SJCRH30 (cell line): ENCODE results near the gene TPSG1. TPM values are rescaled to one million over a fixed set of nuclear protein-coding genes. Genes with fewer than 3 reads are reported as not detected.
"Not testable (repeated sequence)": the region's sequence is repeated elsewhere in the genome, so short reads cannot be mapped to it uniquely, and the experiment has no call there.

ENCODE experiments used
- DNase-seq, 2 experiments: peaks; one replicate each; pipeline ENCODE4 v3.0.0-alpha.2; 2015 to 2020
- H3K27ac ChIP-seq: fragments of 250-450 bp; sonication (Bioruptor Pico); 2 replicates; pipeline ENCODE4 v1.5.1; 2020; ENCODE audit warnings: mild to moderate bottlenecking, moderate library complexity
- H3K27me3 ChIP-seq: fragments of 250-450 bp; sonication (Bioruptor Pico); 2 replicates; pipeline ENCODE4 v1.5.1; 2020; ENCODE audit warnings: mild to moderate bottlenecking, moderate library complexity
- H3K36me3 ChIP-seq: fragments of 250-450 bp; sonication (Bioruptor Pico); 2 replicates; pipeline ENCODE4 v1.5.1; 2020; ENCODE audit warnings: mild to moderate bottlenecking, moderate library complexity
- H3K4me1 ChIP-seq: fragments of 250-450 bp; sonication (Bioruptor Pico); 2 replicates; pipeline ENCODE4 v1.5.1; 2020; ENCODE audit warnings: mild to moderate bottlenecking, moderate library complexity
- H3K4me3 ChIP-seq: fragments of 250-450 bp; sonication (Bioruptor Pico); 2 replicates; pipeline ENCODE4 v1.5.1; 2020; ENCODE audit warnings: mild to moderate bottlenecking, moderate library complexity
- H3K9me3 ChIP-seq: fragments of 250-450 bp; sonication (Bioruptor Pico); replicated peaks from 2 replicates; pipeline ENCODE4 v1.5.1; 2020; ENCODE audit warnings: mild to moderate bottlenecking, moderate library complexity
- total RNA-seq: library from RNA; depleted of rRNA; stranded (reverse); fragments of >200 nt; shearing (Covaris generic); gene quantifications from 2 replicates; pipeline ENCODE4 v1.2.3, GENCODE V29; 2014

The TPSG1 gene
- total RNA-seq, 1 experiment from 2014 or later = not detected

DNA sequence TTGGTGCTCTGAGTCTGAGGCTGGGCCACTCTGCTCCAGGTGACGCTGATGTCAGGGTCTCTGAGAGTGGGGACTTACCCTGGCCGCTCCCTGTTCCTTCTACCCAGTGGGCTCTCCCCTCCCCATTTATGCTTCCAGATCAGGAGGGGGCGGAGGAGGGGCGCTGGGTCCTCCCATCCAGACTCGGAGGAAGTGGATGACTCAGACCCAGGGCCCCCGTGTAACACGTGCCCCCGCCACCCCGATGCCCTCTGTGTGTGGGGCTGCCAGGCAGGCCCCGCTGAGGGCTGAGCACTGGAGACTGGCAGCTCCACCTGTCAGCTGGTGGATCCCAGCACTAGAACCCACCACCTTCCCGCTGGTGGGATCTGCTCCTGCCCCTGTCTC, 5.0 kb upstream of the TPSG1 start, which contains the start of gene TPSB2:
Gene TPSB2, minus strand, starts transcription at position 101 of the 387 bp plus-strand sequence. CDS start 233 bp downstream, outside the sequence.
- not testable (repeated sequence) for H3K27ac ChIP-seq, H3K4me1 ChIP-seq, H3K36me3 ChIP-seq, H3K27me3 ChIP-seq, DNase-seq, H3K4me3 ChIP-seq, H3K9me3 ChIP-seq

GRCh38 chr16:1229476-1229875, 4.4 kb upstream of the TPSG1 start:
- H3K9me3 ChIP-seq, H3K27ac ChIP-seq, H3K4me1 ChIP-seq, H3K36me3 ChIP-seq, H3K27me3 ChIP-seq, H3K4me3 ChIP-seq, DNase-seq: not testable (repeated sequence)

DNA sequence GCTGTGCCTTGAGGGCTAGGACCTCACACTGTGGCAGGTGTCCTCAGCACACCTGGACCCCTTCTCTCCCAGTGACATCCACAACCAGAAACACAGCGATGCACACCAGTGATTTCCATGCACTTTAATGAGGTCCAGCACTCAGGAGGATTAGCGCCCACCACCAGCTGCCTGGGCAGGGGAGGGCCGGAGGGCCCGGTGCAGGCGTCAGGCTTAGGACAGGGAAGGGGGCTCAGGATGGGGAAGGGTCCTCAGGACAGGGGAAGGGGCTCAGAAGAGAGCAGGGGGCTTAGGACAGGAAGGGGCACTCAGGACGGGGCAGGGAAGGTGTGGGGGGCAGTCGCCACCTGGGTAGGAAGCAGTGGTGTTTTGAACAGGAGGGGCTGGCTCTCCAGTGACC, 3.2 kb upstream of the TPSG1 start:
- not testable (repeated sequence) for H3K4me1 ChIP-seq, H3K36me3 ChIP-seq, H3K27ac ChIP-seq, DNase-seq, H3K9me3 ChIP-seq, H3K4me3 ChIP-seq
- peaks cover 13% of the 10 kb centered on the region for H3K27me3 ChIP-seq

DNA sequence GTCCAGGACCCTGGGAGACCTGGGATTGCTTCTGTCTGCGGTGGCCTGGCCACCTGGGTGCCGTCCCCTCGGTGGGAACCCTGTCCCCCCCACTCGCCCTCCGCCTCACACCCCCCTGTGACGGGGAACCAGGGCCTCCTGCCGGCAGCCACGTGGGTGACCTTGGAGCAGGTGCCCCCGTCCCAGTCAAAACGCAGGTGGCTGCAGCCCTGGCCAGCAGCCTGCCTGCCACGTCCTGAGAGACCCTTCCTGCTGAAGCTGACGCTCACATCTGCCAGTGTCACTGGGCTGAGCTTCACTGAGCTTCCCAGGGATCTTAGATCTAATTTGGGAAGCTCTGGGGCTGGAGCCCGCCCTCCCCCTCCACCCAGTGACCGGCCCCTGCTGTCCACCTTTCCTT, 1.6 kb upstream of the TPSG1 start:
- H3K27me3 ChIP-seq = peaks cover 18% of the 10 kb centered on the region
- H3K27ac ChIP-seq, H3K36me3 ChIP-seq, H3K9me3 ChIP-seq, H3K4me1 ChIP-seq, H3K4me3 ChIP-seq, DNase-seq: not testable (repeated sequence)

DNA sequence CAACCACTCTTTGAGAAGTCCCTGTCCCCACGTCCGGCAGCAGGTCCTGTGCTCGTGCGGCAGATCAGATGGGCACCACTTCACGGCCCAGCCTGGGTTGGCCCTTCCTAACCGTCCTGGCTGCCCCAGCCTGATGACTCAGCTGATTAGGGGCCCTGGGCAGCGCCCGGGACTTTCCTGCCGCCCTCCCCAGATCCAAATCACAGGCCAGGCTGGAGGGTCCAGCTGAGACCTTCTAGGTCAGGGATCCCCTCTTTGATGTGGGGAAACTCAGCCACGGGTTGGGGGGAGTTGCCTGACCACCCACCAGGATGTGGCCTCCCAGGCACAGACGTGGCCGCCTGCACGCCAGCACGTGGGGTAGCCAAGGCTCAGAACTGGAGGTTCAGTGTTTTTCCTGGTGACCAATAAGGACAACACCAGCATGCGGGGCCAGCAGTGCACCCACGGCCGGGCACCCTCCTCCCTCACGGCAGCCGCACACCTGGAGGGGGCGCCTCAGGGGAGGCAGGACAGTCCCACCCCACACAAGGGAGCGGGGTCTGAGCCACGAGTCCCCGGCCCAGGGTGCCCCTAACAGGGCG, 752 bp upstream of the TPSG1 start:
- H3K4me1 ChIP-seq, H3K27ac ChIP-seq, H3K4me3 ChIP-seq, H3K36me3 ChIP-seq, H3K9me3 ChIP-seq, DNase-seq: not testable (repeated sequence)
- H3K27me3 ChIP-seq = peaks cover 18% of the 10 kb centered on the region

GRCh38 chr16:1224558-1224957, 510 bp downstream of the TPSG1 start:
- H3K36me3 ChIP-seq = no peaks in the 10 kb centered on the region
- H3K4me1 ChIP-seq = no peaks in the 10 kb centered on the region
- H3K27ac ChIP-seq = no peak overlapping the region
- H3K4me3 ChIP-seq = no peak overlapping the region
- no peak for DNase-seq
- H3K9me3 ChIP-seq = no peaks in the 10 kb centered on the region
- H3K27me3 ChIP-seq = peaks cover 20% of the 10 kb centered on the region

GRCh38 chr16:1223355-1224214, 1.5 kb downstream of the TPSG1 start:
- H3K4me1 ChIP-seq = no peaks in the 10 kb centered on the region
- H3K9me3 ChIP-seq = no peaks in the 10 kb centered on the region
- no peak overlapping the region for H3K4me3 ChIP-seq
- H3K36me3 ChIP-seq = no peaks in the 10 kb centered on the region
- DNase-seq = no peak
- H3K27me3 ChIP-seq = peaks cover 27% of the 10 kb centered on the region
- no peak overlapping the region for H3K27ac ChIP-seq

GRCh38 chr16:1222553-1223354, 2.3 kb downstream of the TPSG1 start:
- DNase-seq = no peak
- Histone ChIP-seq H3K36me3 (no peaks in the 10 kb centered on the region), H3K9me3 (no peaks in the 10 kb centered on the region), H3K4me3 (no peak overlapping the region), H3K27me3 (peaks cover 27% of the 10 kb centered on the region), H3K27ac (no peak overlapping the region), H3K4me1 (no peaks in the 10 kb centered on the region)

GRCh38 chr16:1221628-1222552, 3.2 kb downstream of the TPSG1 start:
- no peak for DNase-seq
- H3K4me1 ChIP-seq = no peaks in the 10 kb centered on the region
- H3K27me3 ChIP-seq = peaks cover 27% of the 10 kb centered on the region
- no peaks in the 10 kb centered on the region for H3K9me3 ChIP-seq
- H3K36me3 ChIP-seq = no peaks in the 10 kb centered on the region
- no peak overlapping the region for H3K4me3 ChIP-seq
- no peak overlapping the region for H3K27ac ChIP-seq

DNA sequence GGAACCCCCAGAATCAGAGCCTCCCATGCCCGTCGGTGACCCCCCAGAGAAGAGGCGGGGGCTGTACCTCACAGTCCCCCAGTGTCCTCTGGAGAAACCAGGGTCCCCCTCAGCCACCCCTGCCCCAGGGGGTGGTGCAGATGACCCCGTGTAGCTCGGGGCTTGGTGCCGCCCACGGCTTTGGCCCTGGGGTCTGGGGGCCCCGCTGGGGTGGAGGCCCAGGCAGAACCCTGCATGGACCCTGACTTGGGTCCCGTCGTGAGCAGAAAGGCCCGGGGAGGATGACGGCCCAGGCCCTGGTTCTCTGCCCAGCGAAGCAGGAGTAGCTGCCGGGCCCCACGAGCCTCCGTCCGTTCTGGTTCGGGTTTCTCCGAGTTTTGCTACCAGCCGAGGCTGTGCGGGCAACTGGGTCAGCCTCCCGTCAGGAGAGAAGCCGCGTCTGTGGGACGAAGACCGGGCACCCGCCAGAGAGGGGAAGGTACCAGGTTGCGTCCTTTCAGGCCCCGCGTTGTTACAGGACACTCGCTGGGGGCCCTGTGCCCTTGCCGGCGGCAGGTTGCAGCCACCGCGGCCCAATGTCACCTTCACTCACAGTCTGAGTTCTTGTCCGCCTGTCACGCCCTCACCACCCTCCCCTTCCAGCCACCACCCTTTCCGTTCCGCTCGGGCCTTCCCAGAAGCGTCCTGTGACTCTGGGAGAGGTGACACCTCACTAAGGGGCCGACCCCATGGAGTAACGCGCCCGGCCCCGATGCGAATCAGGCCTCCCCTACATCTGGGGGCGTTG, 4.0 kb downstream of the TPSG1 start:
- Histone ChIP-seq H3K27me3 (peaks cover 27% of the 10 kb centered on the region), H3K4me3 (no peak overlapping the region), H3K9me3 (no peaks in the 10 kb centered on the region), H3K4me1 (no peaks in the 10 kb centered on the region), H3K27ac (no peak overlapping the region), H3K36me3 (no peaks in the 10 kb centered on the region)
- DNase-seq = no peak

- peaks cover 23% of the 10 kb centered on the region for H3K27me3 ChIP-seq
- H3K4me1 ChIP-seq = no peaks in the 10 kb centered on the region
- no peak overlapping the region for H3K4me3 ChIP-seq
- no peak overlapping the region for H3K27ac ChIP-seq
- DNase-seq = no peak
- H3K9me3 ChIP-seq = no peaks in the 10 kb centered on the region
- H3K36me3 ChIP-seq = no peaks in the 10 kb centered on the region
Measured at GRCh38 chr16:1220098-1220728, 4.9 kb downstream of the TPSG1 start.

DNA sequence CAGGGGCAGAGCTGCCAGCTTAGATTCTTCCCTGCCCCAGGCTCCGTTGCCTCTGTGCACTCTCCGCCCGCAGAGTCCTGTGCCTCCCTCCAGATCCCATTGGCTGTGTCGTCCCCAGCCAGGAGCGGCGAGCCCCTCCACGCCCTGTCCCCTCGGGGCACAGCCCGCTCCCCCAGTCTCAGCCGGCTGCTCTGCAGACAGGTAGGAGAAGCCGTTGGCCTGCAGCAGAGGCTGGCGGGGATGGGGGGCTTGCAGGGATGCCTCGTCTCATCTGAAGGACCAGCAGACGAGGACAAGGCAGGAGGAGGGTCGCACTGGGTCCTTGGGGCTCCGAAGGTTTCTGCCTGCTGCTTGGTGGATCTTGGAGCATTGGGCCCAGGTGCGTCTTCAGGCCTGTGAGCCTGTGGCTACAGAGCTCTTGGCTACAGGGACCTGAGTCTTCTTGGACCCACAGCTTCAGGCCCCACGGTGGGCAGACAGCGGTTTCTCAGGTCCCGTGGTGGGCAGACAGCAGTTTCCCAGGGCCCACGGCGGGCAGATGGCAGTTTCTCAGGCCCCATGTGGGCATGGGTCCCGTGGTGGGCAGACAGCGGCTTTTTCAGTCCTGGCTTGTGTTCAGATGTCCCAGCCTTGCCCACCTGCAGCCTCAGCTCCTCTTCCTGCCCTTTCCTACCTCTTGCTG, 6.0 kb downstream of the TPSG1 start:
- no peaks in the 10 kb centered on the region for H3K9me3 ChIP-seq
- no peak for DNase-seq
- peaks cover 14% of the 10 kb centered on the region for H3K27me3 ChIP-seq
- H3K27ac ChIP-seq = no peak overlapping the region
- no peaks in the 10 kb centered on the region for H3K4me1 ChIP-seq
- no peaks in the 10 kb centered on the region for H3K36me3 ChIP-seq
- H3K4me3 ChIP-seq = no peak overlapping the region
